Muscle of leg (tissue), 16 donors: Measurements from ENCODE around the gene FOXR2. TPM values are rescaled to one million over a fixed set of nuclear protein-coding genes. Genes with fewer than 3 reads are reported as not detected.

Source experiments
- DNase-seq: peaks from one replicate; pipeline ENCODE4 v3.0.0; 2013
- H3K27ac ChIP-seq: one replicate; pipeline ENCODE4 v1.5.1; 2013; ENCODE audit warnings: mild to moderate bottlenecking, low read length, control low read depth
- H3K27me3 ChIP-seq: one replicate; pipeline ENCODE4 v1.6.1; 2013; ENCODE audit warnings: low read length; ENCODE audit not compliant: control insufficient read depth, insufficient read depth
- H3K36me3 ChIP-seq: one replicate; pipeline ENCODE4 v1.6.1; 2013; ENCODE audit warnings: low read length; ENCODE audit not compliant: control insufficient read depth, insufficient read depth
- H3K4me1 ChIP-seq: one replicate; pipeline ENCODE4 v1.6.1; 2013; ENCODE audit warnings: low read length; ENCODE audit not compliant: control insufficient read depth, insufficient read depth
- H3K4me3 ChIP-seq: one replicate; pipeline ENCODE4 v1.5.1; 2013; ENCODE audit warnings: low read length, control low read depth
- H3K9me3 ChIP-seq: replicated peaks from 2 replicates; pipeline ENCODE4 v1.6.1; 2013; ENCODE audit warnings: low read depth, low read length; ENCODE audit not compliant: control insufficient read depth
- WGBS: methylation state at CpG from one replicate; pipeline ENCODE4 v1.1.5; 2013; ENCODE audit warnings: missing lambda C conversion rate; ENCODE audit not compliant: insufficient coverage; 5-methylcytosine and 5-hydroxymethylcytosine counted together
- long read RNA-seq, 11 donors: transcript quantifications; one replicate each; lab custom pipeline, GENCODE V29; 2026
- polyA plus RNA-seq, 8 donors: library from polyadenylated mRNA; unstranded; fragments of 120-200 nt; gene quantifications; one replicate each; pipeline versions ENCODE4 v1.2.1 to v1.2.3, GENCODE V29; 2013; ENCODE audit warnings: inconsistent platforms in 1 of 8, low replicate concordance in 1 of 8; ENCODE audit not compliant: insufficient read length in 8 of 8, insufficient read depth in 1 of 8
- total RNA-seq: library from RNA; stranded (reverse); fragments of 120-200 nt; gene quantifications from one replicate; pipeline ENCODE4 v1.2.4, GENCODE V29; 2013

FOXR2 gene
- total RNA-seq (not detected), polyA plus RNA-seq (not detected)
- long read RNA-seq, donor 1 = 0 reads
- long read RNA-seq, donor 2 = 0 reads
- long read RNA-seq, donor 3 = 0 reads
- long read RNA-seq, donor 4 = 0 reads
- long read RNA-seq, donor 5 = 0 reads
- long read RNA-seq, donor 6 = 0 reads
- long read RNA-seq, donor 7 = 0 reads
- long read RNA-seq, donor 8 = 0 reads
- long read RNA-seq, donor 9 = 0 reads
- long read RNA-seq, donor 10 = 0 reads
- long read RNA-seq, donor 11 = 0 reads

DNA sequence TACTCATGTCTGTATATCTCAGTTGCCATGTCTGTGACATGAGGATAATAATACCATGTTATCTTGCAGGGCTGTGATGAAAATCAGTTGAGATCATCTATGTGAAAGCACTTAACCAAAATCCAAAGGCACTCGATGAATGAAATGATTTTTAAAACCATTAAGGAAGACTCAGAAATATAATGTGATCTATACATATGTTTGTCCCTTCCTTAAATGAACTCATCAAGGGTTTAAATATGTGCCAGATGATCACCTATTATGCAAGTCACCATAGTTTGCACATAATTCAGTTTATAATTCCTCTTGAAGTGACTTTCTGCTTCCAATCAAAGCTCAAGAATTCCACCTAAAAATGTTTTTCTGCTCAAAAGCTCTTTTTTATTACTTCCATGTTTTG is at the start of gene FOXR2:
FOXR2 (plus strand) TSS at position 301 of the 400 bp plus-strand sequence. CDS start 312 bp downstream, outside the sequence.
- H3K27ac ChIP-seq = no peak within 1 kb of the TSS
- H3K4me1 ChIP-seq = no peaks in the 10 kb centered on the region
- no CpG with 5 or more reads among the region's 1 CpG for WGBS
- no peak for DNase-seq
- H3K9me3 ChIP-seq = no peaks in the 10 kb centered on the region
- no peak within 1 kb of the TSS for H3K4me3 ChIP-seq
- H3K36me3 ChIP-seq = no peaks in the 10 kb centered on the region
- no peaks in the 10 kb centered on the region for H3K27me3 ChIP-seq

DNA sequence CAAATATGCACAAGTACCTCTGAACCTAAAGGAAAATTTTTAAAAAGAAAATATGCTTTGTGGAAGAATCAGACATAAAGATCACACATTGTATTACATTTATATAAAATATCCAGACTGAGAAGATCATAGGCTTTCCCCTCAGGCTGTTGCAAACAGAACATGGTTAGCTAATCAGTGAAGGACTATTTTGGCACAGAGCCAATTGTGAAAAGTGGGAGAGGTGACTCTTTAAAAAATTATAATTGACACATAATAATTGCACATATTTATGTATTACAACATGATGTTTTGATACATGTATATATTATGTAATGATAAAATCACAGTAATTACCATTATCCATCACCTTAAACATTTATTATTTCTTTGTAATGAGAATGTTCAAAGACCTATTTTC is 44.1 kb upstream of the FOXR2 start:
- Histone ChIP-seq H3K9me3 (no peaks in the 10 kb centered on the region), H3K4me3 (no peak overlapping the region), H3K27me3 (no peaks in the 10 kb centered on the region), H3K4me1 (no peaks in the 10 kb centered on the region), H3K36me3 (no peaks in the 10 kb centered on the region), H3K27ac (no peak overlapping the region)
- DNase-seq = no peak

GRCh38 chrX:55582447-55582846 is 40.8 kb upstream of the FOXR2 start:
- DNase-seq = no peak
- no peaks in the 10 kb centered on the region for H3K27me3 ChIP-seq
- H3K36me3 ChIP-seq = no peaks in the 10 kb centered on the region
- no peak overlapping the region for H3K4me3 ChIP-seq
- no peak overlapping the region for H3K27ac ChIP-seq
- WGBS = no CpG with 5 or more reads among the region's 1 CpG
- H3K4me1 ChIP-seq = no peaks in the 10 kb centered on the region
- no peaks in the 10 kb centered on the region for H3K9me3 ChIP-seq

GRCh38 chrX:55593296-55593695 is 29.9 kb upstream of the FOXR2 start:
- Histone ChIP-seq H3K4me3 (no peak overlapping the region), H3K9me3 (peaks cover 6% of the 10 kb centered on the region), H3K4me1 (no peaks in the 10 kb centered on the region), H3K27ac (no peak overlapping the region), H3K27me3 (no peaks in the 10 kb centered on the region), H3K36me3 (no peaks in the 10 kb centered on the region)
- 79% methylated on average over 3 of the region's 5 CpGs for WGBS
- no peak for DNase-seq

- no peaks in the 10 kb centered on the region for H3K4me1 ChIP-seq
Observed at GRCh38 chrX:55593756-55594257, 29.4 kb upstream of the FOXR2 start.

GRCh38 chrX:55598333-55598732 is 24.9 kb upstream of the FOXR2 start:
- no peak overlapping the region for H3K4me3 ChIP-seq
- no peaks in the 10 kb centered on the region for H3K27me3 ChIP-seq
- H3K27ac ChIP-seq = no peak overlapping the region
- peaks cover 5% of the 10 kb centered on the region for H3K9me3 ChIP-seq
- H3K36me3 ChIP-seq = no peaks in the 10 kb centered on the region
- no peaks in the 10 kb centered on the region for H3K4me1 ChIP-seq
- DNase-seq = no peak
- WGBS = 73% methylated on average over 4 of the region's 7 CpGs

More at GRCh38 chrX:55593756-55594257, 29.4 kb upstream of the FOXR2 start:
- Histone ChIP-seq H3K36me3 (no peaks in the 10 kb centered on the region), H3K9me3 (peaks cover 6% of the 10 kb centered on the region), H3K27ac (no peak overlapping the region), H3K4me3 (no peak overlapping the region), H3K27me3 (no peaks in the 10 kb centered on the region)
- DNase-seq = no peak
- 90% methylated on average over 10 of the region's 13 CpGs for WGBS

DNA sequence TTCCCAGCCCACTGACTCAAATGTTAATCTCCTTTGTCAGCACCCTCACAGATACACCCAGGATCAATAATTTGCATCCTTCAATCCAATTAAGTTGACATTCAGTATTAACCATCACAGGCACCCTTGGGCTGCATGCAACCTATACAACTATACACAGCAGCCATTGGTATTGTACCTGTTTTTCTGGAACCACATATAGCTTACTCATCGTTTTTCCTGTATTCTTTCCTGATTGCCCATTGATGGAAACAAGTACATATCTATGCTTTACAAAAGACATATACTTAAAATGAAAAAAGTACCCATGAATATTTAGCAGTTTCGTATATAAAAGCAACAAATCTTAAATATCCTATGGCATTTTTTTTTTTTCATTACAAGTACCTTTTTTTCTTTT is 3.7 kb upstream of the FOXR2 start:
- Histone ChIP-seq H3K27me3 (no peaks in the 10 kb centered on the region), H3K27ac (no peak overlapping the region), H3K4me3 (no peak overlapping the region), H3K9me3 (no peaks in the 10 kb centered on the region), H3K4me1 (no peaks in the 10 kb centered on the region), H3K36me3 (no peaks in the 10 kb centered on the region)
- DNase-seq = no peak
- WGBS = no CpG with 5 or more reads among the region's 2 CpGs

DNA sequence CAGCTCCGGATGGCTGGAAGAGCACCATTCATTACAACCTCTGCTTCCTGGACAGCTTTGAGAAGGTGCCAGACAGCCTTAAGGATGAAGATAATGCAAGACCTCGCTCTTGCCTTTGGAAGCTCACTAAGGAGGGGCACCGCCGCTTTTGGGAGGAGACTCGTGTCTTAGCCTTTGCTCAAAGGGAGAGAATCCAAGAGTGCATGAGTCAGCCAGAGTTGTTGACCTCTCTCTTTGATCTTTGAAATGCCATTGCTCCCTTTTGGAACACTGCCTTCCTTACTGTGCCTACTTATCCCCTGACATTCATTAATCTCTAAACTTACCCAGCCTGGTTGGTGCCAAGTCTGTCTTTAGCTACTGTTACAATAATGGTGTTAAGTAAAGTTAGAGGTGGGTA is 1.2 kb downstream of the FOXR2 start:
- Histone ChIP-seq H3K36me3 (no peaks in the 10 kb centered on the region), H3K9me3 (no peaks in the 10 kb centered on the region), H3K4me1 (no peaks in the 10 kb centered on the region), H3K27me3 (no peaks in the 10 kb centered on the region), H3K27ac (no peak overlapping the region), H3K4me3 (no peak overlapping the region)
- DNase-seq = no peak
- WGBS = 48% methylated on average over 4 of the region's 5 CpGs

- H3K27ac ChIP-seq = no peak overlapping the region
- no peak for DNase-seq
- WGBS = 59% methylated on average over 5 of the region's 8 CpGs
Observed at GRCh38 chrX:55636109-55636508, 12.9 kb downstream of the FOXR2 start.

GRCh38 chrX:55638933-55639332 is 15.7 kb downstream of the FOXR2 start:
- peaks cover 7% of the 10 kb centered on the region for H3K9me3 ChIP-seq
- H3K27ac ChIP-seq = no peak overlapping the region
- H3K36me3 ChIP-seq = no peaks in the 10 kb centered on the region
- no peak overlapping the region for H3K4me3 ChIP-seq
- H3K27me3 ChIP-seq = no peaks in the 10 kb centered on the region
- WGBS = no CpG with 5 or more reads among the region's 1 CpG
- DNase-seq = no peak
- no peaks in the 10 kb centered on the region for H3K4me1 ChIP-seq

More at GRCh38 chrX:55636109-55636508, 12.9 kb downstream of the FOXR2 start:
- Histone ChIP-seq H3K36me3 (no peaks in the 10 kb centered on the region), H3K4me1 (no peaks in the 10 kb centered on the region), H3K27me3 (no peaks in the 10 kb centered on the region), H3K9me3 (peaks cover 7% of the 10 kb centered on the region), H3K4me3 (no peak overlapping the region)
